Parathyroid adenoma (tissue), 2 donors: Measurements from ENCODE around the gene PYDC1.

Experiments
- H2AFZ ChIP-seq: fragments of 300-600 bp; sonication (generic); one replicate; pipeline ENCODE4 v1.7.0; 2017; ENCODE audit warnings: antibody characterized with exemption, mild to moderate bottlenecking
- H3K27ac ChIP-seq: fragments of 300-600 bp; sonication (generic); one replicate; pipeline ENCODE4 v1.7.0; 2017
- H3K27me3 ChIP-seq: fragments of 300-600 bp; sonication (generic); one replicate; pipeline ENCODE4 v1.7.0; 2017; ENCODE audit warnings: low read length; ENCODE audit not compliant: control insufficient read depth, insufficient read depth
- H3K36me3 ChIP-seq: fragments of 300-600 bp; sonication (generic); one replicate; pipeline ENCODE4 v1.7.0; 2017; ENCODE audit warnings: low read length; ENCODE audit not compliant: control insufficient read depth, insufficient read depth
- H3K4me1 ChIP-seq: fragments of 300-600 bp; sonication (generic); one replicate; pipeline ENCODE4 v1.7.0; 2017; ENCODE audit warnings: control low read depth
- H3K4me2 ChIP-seq: fragments of 300-600 bp; sonication (generic); one replicate; pipeline ENCODE4 v1.7.0; 2017; ENCODE audit warnings: low read length
- H3K4me3 ChIP-seq: fragments of 300-600 bp; sonication (generic); one replicate; pipeline ENCODE4 v1.7.0; 2017; ENCODE audit warnings: low read depth, low read length
- H3K79me2 ChIP-seq: fragments of 300-600 bp; sonication (generic); one replicate; pipeline ENCODE4 v1.7.0; 2017; ENCODE audit warnings: control low read depth
- H3K9ac ChIP-seq: fragments of 300-600 bp; sonication (generic); one replicate; pipeline ENCODE4 v1.7.0; 2017; ENCODE audit warnings: mild to moderate bottlenecking
- H3K9me3 ChIP-seq: fragments of 300-600 bp; sonication (generic); one replicate; pipeline ENCODE4 v1.7.0; 2017; ENCODE audit warnings: low read length; ENCODE audit not compliant: control insufficient read depth
- CTCF ChIP-seq: fragments of 300-600 bp; sonication (generic); IDR thresholded peaks from one replicate; pipeline ENCODE4 v1.7.0; 2017; ENCODE audit warnings: antibody characterized with exemption, mild to moderate bottlenecking
- donor health status: primary hyperparathyroidism.

PYDC1 gene

GRCh38 chr16:31206776-31207175 is 10.2 kb downstream of the PYDC1 start:
- Histone ChIP-seq H3K79me2 (no peaks in the 10 kb centered on the region), H2AFZ (no peak overlapping the region), H3K4me1 (no peaks in the 10 kb centered on the region), H3K27ac (no peak overlapping the region), H3K27me3 (no peaks in the 10 kb centered on the region), H3K9me3 (no peaks in the 10 kb centered on the region), H3K4me2 (no peak overlapping the region), H3K4me3 (no peak overlapping the region), H3K9ac (no peak overlapping the region), H3K36me3 (no peaks in the 10 kb centered on the region)
- no peak for TF ChIP-seq CTCF

- Histone ChIP-seq H3K27ac (no peak overlapping the region), H3K36me3 (no peaks in the 10 kb centered on the region)
Observed at GRCh38 chr16:31204871-31205666, 11.9 kb downstream of the PYDC1 start.

DNA sequence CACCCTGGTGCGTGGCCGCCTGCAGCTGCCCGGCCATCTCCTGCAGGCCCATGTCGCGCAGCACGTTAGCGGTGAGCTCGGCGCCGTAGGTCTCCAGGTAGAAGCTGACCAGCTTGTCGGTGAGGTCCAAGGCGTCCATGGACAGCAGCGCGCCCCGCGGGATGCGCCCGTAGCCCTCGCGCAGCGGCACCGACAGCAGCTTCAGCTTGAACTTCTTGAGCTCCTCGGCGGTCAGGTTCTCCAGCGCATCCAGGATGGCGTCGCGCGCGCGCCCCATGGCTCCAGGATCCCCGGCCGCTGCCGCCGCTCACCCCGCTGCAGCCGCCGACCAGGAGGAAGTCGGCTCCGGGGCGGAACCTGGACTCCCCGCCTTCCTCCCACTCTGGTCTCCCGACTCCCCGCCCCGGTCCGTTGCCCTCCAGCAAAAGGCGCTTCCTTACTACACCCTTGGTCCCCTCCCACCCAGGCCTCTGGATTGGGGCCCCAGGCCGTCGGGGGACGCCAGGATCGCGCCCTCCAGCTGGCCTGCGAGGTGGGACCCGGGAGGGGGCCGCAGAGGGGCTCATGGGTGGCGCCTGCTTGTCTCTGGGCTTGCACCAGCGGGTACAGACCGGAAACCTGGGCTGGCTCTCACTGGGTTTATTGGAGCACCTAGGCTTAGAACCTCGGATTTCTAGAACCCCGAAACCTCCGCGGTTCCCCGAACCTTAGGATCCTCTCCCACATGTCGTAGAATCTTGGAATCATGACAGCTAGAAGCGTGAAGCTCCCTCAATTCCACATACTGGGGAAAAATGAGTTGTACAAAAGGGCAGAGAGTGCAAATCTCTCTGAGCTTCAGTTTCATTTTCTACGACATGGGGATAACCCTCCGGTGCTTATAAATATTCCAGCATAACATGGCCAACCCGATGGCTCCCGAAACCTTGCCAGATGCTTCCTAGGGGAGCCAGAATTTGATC is 14.2 kb downstream of the PYDC1 start, which contains the start of gene PYCARD:
PYCARD (minus strand) TSS at position 347 of the 962 bp plus-strand sequence; CDS start at position 277, 70 bp downstream.
- Histone ChIP-seq H3K4me1 (no peaks in the 10 kb centered on the region), H3K4me3 (peak within 1 kb of the TSS; percentile 40), H3K9ac (no peak within 1 kb of the TSS), H3K36me3 (no peaks in the 10 kb centered on the region), H2AFZ (peak within 1 kb of the TSS; percentile 65), H3K4me2 (peak within 1 kb of the TSS; percentile 77), H3K9me3 (no peaks in the 10 kb centered on the region), H3K27ac (no peak within 1 kb of the TSS), H3K79me2 (no peaks in the 10 kb centered on the region), H3K27me3 (no peaks in the 10 kb centered on the region)
- TF ChIP-seq CTCF: no peak

More at GRCh38 chr16:31204871-31205666, 11.9 kb downstream of the PYDC1 start:
- Histone ChIP-seq H3K79me2 (no peaks in the 10 kb centered on the region), H3K4me3 (no peak overlapping the region), H3K27me3 (no peaks in the 10 kb centered on the region), H3K4me1 (no peaks in the 10 kb centered on the region), H2AFZ (no peak overlapping the region), H3K9ac (no peak overlapping the region), H3K4me2 (no peak overlapping the region), H3K9me3 (no peaks in the 10 kb centered on the region)
- TF ChIP-seq CTCF: no peak

- peak overlapping the region; percentile 40 for H3K4me3 ChIP-seq
- H3K79me2 ChIP-seq: no peaks in the 10 kb centered on the region
- peak overlapping the region; percentile 77 for H3K4me2 ChIP-seq
- H3K27me3 ChIP-seq: no peaks in the 10 kb centered on the region
- H3K27ac ChIP-seq: no peak overlapping the region
- no peak overlapping the region for H3K9ac ChIP-seq
- H3K9me3 ChIP-seq: no peaks in the 10 kb centered on the region
- peak overlapping the region; percentile 65 for H2AFZ ChIP-seq
- no peaks in the 10 kb centered on the region for H3K4me1 ChIP-seq
- no peak for TF ChIP-seq CTCF
- no peaks in the 10 kb centered on the region for H3K36me3 ChIP-seq
Observed at GRCh38 chr16:31201582-31202413, 15.1 kb downstream of the PYDC1 start.
